Fibroblast of skin of right biceps (primary cell): ENCODE measurements around the gene ADAMTSL5.
"Not testable (repeated sequence)": the region's sequence is repeated elsewhere in the genome, so short reads cannot be mapped to it uniquely, and the experiment has no call there.

Source experiments
- DNase-seq: peaks from one replicate; pipeline ENCODE4 v3.0.0-alpha.2; 2013

The ADAMTSL5 gene

GRCh38 chr19:1529430-1529816, 16.6 kb upstream of the ADAMTSL5 start:
- DNase-seq, result no peak

- no peak for DNase-seq
Measured at GRCh38 chr19:1528596-1529429, 16.0 kb upstream of the ADAMTSL5 start.

DNA sequence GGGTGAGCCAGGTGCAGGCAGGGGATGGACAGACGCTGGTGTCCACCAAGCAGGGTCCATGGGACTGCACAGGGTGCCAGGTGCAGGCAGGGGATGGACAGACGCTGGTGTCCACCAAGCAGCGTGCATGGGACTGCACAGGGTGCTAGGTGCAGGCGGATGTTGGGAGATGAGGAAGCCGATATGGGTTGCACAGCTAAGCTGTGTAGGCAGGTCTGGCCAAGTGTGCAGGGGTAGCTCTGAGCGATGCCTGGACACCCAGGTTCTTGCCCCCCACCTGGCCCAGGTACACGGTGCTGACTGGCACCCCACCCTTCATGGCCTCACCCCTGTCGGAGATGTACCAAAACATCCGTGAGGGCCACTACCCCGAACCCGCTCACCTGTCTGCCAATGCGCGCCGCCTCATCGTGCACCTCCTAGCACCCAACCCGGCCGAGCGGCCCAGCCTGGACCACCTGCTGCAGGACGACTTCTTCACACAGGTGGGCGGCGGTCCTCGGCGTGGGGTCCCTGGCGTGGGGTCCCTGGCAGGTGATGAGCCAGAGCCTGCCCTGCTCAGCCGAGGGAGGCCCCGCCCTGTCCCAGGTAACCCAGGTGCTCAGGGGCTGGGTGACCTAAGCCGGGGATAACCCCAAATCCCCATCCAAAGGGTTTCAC, 15.0 kb upstream of the ADAMTSL5 start:
- DNase-seq, result no peak

GRCh38 chr19:1526979-1527649, 14.3 kb upstream of the ADAMTSL5 start:
- no peak for DNase-seq

DNA sequence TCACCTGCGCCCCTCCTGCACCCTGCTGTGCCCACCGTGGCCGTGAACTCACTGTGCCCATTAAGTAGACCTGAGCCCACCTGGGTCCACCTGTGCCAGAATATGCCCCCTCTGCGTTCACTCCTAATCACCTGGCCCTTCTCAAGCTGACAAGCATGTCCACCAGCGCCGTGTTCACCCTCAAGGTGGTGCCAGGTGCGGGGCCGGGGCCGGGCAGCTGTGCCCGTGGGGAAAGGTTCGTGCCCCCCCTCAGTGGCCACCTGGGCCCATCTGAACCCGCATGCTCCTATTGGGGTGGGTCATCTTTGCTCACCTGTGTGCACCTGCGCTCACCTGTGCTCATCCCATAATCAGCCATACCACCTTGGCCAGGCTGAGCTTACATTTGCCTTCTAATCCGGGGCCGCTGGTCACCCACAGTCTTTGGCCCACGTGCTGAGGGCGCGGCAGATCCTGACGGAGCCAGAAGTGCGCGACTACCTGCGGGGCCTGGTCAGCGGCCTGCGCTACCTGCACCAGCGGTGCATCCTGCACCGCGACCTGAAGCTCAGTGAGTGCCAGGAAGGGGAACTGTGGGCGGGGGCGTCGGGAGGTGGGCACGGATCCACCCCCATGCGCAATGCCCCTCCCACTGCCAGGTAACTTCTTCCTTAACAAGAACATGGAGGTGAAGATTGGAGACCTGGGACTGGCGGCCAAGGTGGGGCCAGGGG, 13.4 kb upstream of the ADAMTSL5 start:
- no peak for DNase-seq

DNA sequence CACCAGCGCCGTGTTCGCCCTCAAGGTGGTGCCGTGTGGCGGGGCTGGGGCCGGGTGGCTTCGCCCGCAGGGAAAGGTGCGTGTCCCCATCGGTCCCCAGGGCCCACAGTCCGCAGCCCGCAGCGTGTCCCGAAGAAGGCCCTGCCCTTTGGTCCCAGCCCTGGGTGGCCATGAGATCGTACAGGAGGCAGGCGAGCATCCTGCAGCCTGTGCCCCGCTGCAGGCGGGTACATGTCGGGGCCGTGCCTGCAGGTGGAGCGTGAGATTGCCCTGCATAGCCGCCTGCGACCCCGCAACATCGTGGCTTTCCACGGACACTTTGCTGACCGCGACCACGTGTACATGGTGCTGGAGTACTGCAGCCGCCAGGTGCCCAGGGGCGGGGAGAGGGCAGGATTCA, 12.5 kb upstream of the ADAMTSL5 start:
- no peak for DNase-seq

DNA sequence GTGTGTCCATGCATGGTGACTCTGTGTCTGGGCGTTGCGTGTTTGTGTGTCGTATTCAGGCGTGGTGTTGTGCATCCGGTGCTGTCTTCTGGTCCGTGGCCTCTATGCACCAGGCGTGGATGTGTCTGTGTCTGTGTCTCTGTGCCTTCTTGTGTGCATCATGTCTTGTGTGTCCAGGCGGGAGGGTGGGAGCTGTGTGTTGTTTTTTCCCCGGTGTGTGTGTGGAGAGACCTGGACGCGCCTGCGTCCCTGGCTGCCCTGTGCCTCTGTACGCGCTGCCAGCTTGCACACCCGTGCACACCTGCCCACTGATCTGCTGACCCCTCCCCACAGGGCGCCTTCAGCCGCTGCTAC, 12.1 kb upstream of the ADAMTSL5 start:
- DNase-seq, result no peak

- DNase-seq, result no peak
Measured at GRCh38 chr19:1524287-1524971, 11.6 kb upstream of the ADAMTSL5 start.

GRCh38 chr19:1523412-1524286, 10.8 kb upstream of the ADAMTSL5 start, which contains the start of gene PLK5:
PLK5 (plus strand) TSS chr19:1524077; CDS start chr19:1526997, 2,920 bp downstream.
- DNase-seq, result no peak

DNA sequence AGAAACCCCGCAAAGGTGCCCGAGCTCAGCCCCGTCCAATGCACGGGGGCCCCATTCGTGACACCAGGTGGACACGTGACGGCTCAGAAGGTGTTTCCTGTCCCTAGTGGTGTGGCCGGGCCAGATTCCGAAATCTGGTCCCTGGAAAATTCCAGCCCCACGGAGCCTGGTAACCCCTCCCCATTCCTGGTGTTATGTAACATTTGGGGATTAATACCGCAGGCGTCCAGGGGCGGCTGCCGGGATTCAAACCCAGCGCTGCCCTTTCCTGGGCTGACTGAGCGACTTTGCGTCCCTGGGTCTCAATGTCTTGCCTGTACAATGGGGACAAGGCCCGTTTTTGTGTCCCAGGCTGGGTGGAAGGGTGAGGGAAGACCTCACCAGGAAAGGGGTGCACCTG, 10.0 kb upstream of the ADAMTSL5 start:
- DNase-seq, result no peak

GRCh38 chr19:1522061-1522460, 9.2 kb upstream of the ADAMTSL5 start:
- no peak for DNase-seq

- DNase-seq, result no peak
Measured at GRCh38 chr19:1521636-1522035, 8.8 kb upstream of the ADAMTSL5 start.

DNA sequence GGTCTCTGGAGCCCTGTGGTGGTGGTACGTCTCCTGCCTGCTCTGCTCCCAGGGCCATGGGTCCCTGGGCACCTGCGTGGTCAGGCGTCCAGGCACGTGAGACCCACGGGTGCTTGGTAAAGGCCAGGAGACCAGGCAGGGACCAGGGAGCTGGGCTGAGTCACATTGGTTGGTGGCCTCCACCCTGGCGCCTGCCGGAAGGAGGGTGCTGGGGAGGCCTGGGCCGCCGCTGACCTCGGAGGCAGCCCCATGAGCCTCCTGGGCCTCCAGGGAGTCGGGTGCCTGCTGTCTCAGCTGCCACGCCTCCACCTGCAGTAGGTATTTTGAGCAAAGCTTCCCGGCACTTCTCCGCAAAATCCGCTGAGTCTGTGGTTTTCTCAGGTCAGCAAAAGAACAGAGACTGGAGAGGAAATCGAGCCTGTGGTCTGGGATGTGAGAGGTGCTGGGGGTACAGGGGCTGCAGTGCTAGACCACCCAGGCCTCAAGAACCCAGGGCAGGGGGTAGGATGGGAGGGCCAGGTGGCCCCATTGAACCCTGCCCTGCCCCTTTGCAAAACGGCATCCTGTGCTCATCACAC, 7.5 kb upstream of the ADAMTSL5 start:
- DNase-seq, result no peak

GRCh38 chr19:1519802-1520201, 7.0 kb upstream of the ADAMTSL5 start:
- DNase-seq, result not testable (repeated sequence)

DNA sequence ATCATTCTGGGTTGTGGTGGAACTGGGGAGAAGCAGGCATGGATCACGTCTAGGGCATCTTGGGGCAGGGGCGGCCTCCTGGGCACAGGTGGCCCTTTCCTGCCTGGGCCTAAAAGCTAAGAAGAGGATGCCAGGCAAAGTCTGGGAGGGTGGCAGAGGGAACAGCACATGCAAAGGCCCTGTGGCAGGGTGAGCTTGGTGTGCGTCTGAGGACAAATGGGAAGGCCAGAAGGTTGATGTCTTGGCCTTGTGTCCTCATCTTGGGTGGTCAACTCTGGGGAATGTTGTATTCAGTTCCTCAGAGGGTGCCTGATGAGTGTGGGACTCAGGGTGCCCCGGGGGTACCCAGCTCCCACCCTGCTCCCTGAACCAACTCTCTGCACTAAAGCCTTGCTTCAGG, 5.7 kb upstream of the ADAMTSL5 start:
- DNase-seq, result no peak

DNA sequence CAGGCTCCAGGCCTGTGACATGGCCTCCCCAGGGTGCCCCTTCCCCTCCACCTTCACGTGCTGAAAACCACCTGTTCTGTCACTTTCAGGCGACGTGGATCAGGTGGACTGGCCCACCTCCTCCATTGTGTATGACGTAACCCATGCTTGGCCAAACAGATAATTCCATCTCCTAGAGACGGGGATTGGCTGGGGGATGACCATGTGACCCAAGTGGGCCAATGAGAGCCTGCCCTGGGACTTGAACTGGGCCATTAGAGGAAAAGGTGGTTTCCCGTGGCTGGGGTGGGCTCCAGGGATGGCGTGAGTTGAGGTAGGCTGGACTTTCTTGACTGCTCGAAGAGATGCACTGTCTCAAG, 3.6 kb upstream of the ADAMTSL5 start:
- DNase-seq, result no peak

GRCh38 chr19:1514986-1515721, 2.3 kb upstream of the ADAMTSL5 start:
- no peak for DNase-seq

DNA sequence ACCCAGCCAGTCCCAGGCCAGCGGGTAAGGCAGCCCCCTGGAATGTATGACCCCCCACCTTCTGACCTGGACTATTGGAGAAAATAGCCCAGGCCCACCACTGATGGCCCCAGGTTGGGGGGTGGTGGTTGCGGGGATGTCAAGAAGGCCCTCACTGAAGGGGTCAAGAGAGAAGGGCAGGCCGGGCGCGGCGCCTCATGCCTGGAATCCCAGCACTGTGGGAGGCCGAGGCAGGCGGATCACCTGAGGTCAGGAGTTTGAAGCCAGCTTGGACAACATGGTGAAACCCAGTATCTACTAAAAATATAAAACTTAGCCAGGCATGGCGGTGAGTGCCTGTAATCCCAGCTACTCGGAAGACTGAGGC, 1.5 kb upstream of the ADAMTSL5 start:
- no peak for DNase-seq

DNA sequence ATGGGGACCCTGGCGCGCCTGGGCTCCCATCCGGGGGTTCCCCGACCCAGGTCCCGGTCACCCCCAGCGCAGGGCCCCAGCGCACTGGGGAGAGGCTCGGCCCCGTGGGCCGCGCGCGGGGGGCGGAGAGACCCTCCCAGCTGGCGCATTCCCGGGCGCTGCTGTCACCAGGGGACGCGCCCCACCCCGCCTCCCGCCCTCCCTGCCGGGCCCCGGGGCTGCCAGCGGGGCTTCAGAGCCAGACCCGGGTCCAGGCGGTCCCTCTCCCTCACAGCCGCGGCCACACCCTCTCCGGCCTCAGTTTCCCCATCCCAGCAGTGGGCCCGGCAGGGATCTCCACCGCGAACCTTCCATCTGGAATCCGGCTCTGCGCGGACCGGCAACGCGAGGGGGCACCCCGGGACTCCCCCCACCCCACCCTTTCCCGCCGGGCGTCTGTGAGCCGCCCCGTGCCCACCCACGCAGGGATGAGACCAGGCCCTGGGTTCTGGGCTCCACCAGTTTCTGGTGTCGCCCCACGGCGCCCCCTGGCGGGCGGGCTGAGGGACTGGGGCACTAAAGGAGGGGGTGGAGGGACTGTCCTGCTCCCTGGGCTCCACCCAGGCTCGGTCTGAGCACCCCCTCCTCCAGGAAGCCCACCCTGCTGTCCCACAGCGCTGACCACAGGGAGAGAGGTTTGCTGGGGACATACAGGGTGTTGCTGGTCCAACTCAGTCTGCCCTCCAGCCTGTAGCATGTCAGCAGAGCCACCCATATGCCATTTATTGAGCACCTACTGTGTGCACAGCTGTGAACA, 878 bp upstream of the ADAMTSL5 start:
- peak; percentile 63 for DNase-seq
